Bronchial epithelial cell (primary cell): ENCODE measurements around the gene TMEM72. TPM values are rescaled to one million over a fixed set of nuclear protein-coding genes. Genes with fewer than 3 reads are reported as not detected.

Experiments
- DNase-seq: peaks from one replicate; pipeline ENCODE4 v3.0.0-alpha.2; 2010; ENCODE audit warnings: low read depth
- FAIRE-seq: peaks from 2 replicates; lab custom pipeline; 2011; peaks lifted over from hg19 to GRCh38; lab: Jason Lieb, UNC
- H3K27me3 ChIP-seq: 2 replicates; pipeline ENCODE4 v1.5.1; 2011; ENCODE audit warnings: low read length; ENCODE audit not compliant: control insufficient read depth, insufficient read depth
- H3K36me3 ChIP-seq: 2 replicates; pipeline ENCODE4 v1.5.1; 2011; ENCODE audit warnings: low read length; ENCODE audit not compliant: control insufficient read depth, insufficient read depth
- H3K4me3 ChIP-seq: 2 replicates; pipeline ENCODE4 v1.5.1; 2011; ENCODE audit warnings: mild to moderate bottlenecking, low read depth, low read length, control low read depth
- CTCF ChIP-seq: IDR thresholded peaks from 2 replicates; pipeline ENCODE4 v1.5.1; 2011; ENCODE audit warnings: mild to moderate bottlenecking, moderate library complexity, low read length, control low read depth, inconsistent platforms; ENCODE audit not compliant: insufficient read depth, severe bottlenecking
- total RNA-seq: library from RNA; depleted of rRNA; stranded (reverse); fragments of >200 nt; gene quantifications from 2 replicates; pipeline ENCODE4 v1.2.1, GENCODE V29; 2014

The TMEM72 gene
- total RNA-seq, 1 donor from 2014 or later, result not detected

GRCh38 chr10:44921506-44921905, 10.4 kb downstream of the TMEM72 start:
- DNase-seq, result no peak
- Histone ChIP-seq H3K27me3 (no peaks in the 10 kb centered on the region), H3K36me3 (no peaks in the 10 kb centered on the region), H3K4me3 (no peak overlapping the region)
- no peak for FAIRE-seq
- no peak for TF ChIP-seq CTCF

- no peaks in the 10 kb centered on the region for H3K27me3 ChIP-seq
- TF ChIP-seq CTCF, result no peak
Measured at GRCh38 chr10:44922021-44922420, 10.9 kb downstream of the TMEM72 start.

GRCh38 chr10:44922796-44923545, 11.8 kb downstream of the TMEM72 start:
- DNase-seq (no peak), FAIRE-seq (no peak)
- TF ChIP-seq CTCF, result no peak

More at GRCh38 chr10:44922021-44922420, 10.9 kb downstream of the TMEM72 start:
- Histone ChIP-seq H3K36me3 (no peaks in the 10 kb centered on the region), H3K4me3 (no peak overlapping the region)
- FAIRE-seq (no peak), DNase-seq (no peak)

GRCh38 chr10:44923611-44924010, 12.5 kb downstream of the TMEM72 start:
- no peak for TF ChIP-seq CTCF
- H3K36me3 ChIP-seq, result no peaks in the 10 kb centered on the region
- no peak for FAIRE-seq
- H3K4me3 ChIP-seq, result no peak overlapping the region
- H3K27me3 ChIP-seq, result no peaks in the 10 kb centered on the region
- DNase-seq, result no peak

More at GRCh38 chr10:44922796-44923545, 11.8 kb downstream of the TMEM72 start:
- Histone ChIP-seq H3K27me3 (no peaks in the 10 kb centered on the region), H3K4me3 (no peak overlapping the region), H3K36me3 (no peaks in the 10 kb centered on the region)

- Histone ChIP-seq H3K27me3 (no peaks in the 10 kb centered on the region), H3K4me3 (no peak overlapping the region), H3K36me3 (no peaks in the 10 kb centered on the region)
- no peak for TF ChIP-seq CTCF
- FAIRE-seq (no peak), DNase-seq (no peak)
Measured at GRCh38 chr10:44924261-44925040, 13.3 kb downstream of the TMEM72 start.
